Ishikawa (cell line): ENCODE data around the gene GADL1.

Source experiments
- CEBPB ChIP-seq: IDR thresholded peaks from 2 replicates; pipeline ENCODE4 v1.6.1; 2012
- CREB1 ChIP-seq: IDR thresholded peaks from 2 replicates; pipeline ENCODE4 v1.6.1; 2012; ENCODE audit warnings: low read depth
- EGR1 ChIP-seq: IDR thresholded peaks from 2 replicates; pipeline ENCODE4 v1.6.1; 2012
- EP300 ChIP-seq: IDR thresholded peaks from 2 replicates; pipeline ENCODE4 v1.6.1; 2012; ENCODE audit warnings: borderline replicate concordance
- FOXM1 ChIP-seq: IDR thresholded peaks from 2 replicates; pipeline ENCODE4 v1.6.1; 2012; ENCODE audit warnings: low read depth, borderline replicate concordance
- MAX ChIP-seq: IDR thresholded peaks from 2 replicates; pipeline ENCODE4 v1.6.1; 2012
- NFIC ChIP-seq: IDR thresholded peaks from 2 replicates; pipeline ENCODE4 v1.6.1; 2012
- RAD21 ChIP-seq: IDR thresholded peaks from 2 replicates; pipeline ENCODE4 v1.6.1; 2012; ENCODE audit warnings: low read depth
- REST ChIP-seq: IDR thresholded peaks from 2 replicates; pipeline ENCODE4 v1.6.1; 2012; ENCODE audit warnings: low read depth, mild to moderate bottlenecking
- TAF1 ChIP-seq: IDR thresholded peaks from 2 replicates; pipeline ENCODE4 v1.6.1; 2012; ENCODE audit warnings: low read depth, mild to moderate bottlenecking
- TCF12 ChIP-seq: IDR thresholded peaks from 2 replicates; pipeline ENCODE4 v1.6.1; 2012; ENCODE audit warnings: low read depth
- TEAD4 ChIP-seq: IDR thresholded peaks from 2 replicates; pipeline ENCODE4 v1.6.1; 2012
- USF1 ChIP-seq: IDR thresholded peaks from 2 replicates; pipeline ENCODE4 v1.6.1; 2012
- YY1 ChIP-seq: IDR thresholded peaks from 2 replicates; pipeline ENCODE4 v1.6.1; 2012; ENCODE audit warnings: low read depth
- ZBTB7A ChIP-seq: IDR thresholded peaks from 2 replicates; pipeline ENCODE4 v1.6.1; 2012; ENCODE audit warnings: low read depth

GADL1 gene

GRCh38 chr3:30872879-30873278 lies 21.6 kb downstream of the GADL1 start:
- TF ChIP-seq TCF12 (no peak), CREB1 (no peak), REST (no peak), EP300 (no peak), MAX (no peak), CEBPB (no peak)

GRCh38 chr3:30871720-30872119 lies 22.7 kb downstream of the GADL1 start:
- TF ChIP-seq EGR1 (no peak), TEAD4 (no peak), EP300 (no peak), FOXM1 (no peak), TCF12 (no peak), REST (no peak), CREB1 (no peak), RAD21 (no peak), TAF1 (no peak)

GRCh38 chr3:30864836-30865235 lies 29.6 kb downstream of the GADL1 start:
- TF ChIP-seq EGR1 (no peak), TEAD4 (no peak), CREB1 (no peak)

- TF ChIP-seq CEBPB: no peak
- TF ChIP-seq RAD21: no peak
- no peak for TF ChIP-seq YY1
- no peak for TF ChIP-seq MAX
- no peak for TF ChIP-seq REST
- TF ChIP-seq TEAD4: no peak
- TF ChIP-seq CREB1: no peak
- no peak for TF ChIP-seq NFIC
- TF ChIP-seq EP300: no peak
- TF ChIP-seq ZBTB7A: no peak
- TF ChIP-seq USF1: no peak
- TF ChIP-seq TCF12: no peak
- no peak for TF ChIP-seq FOXM1
- no peak for TF ChIP-seq EGR1
- no peak for TF ChIP-seq TAF1
Measured at GRCh38 chr3:30864132-30864531, 30.3 kb downstream of the GADL1 start.

GRCh38 chr3:30862004-30862403 lies 32.5 kb downstream of the GADL1 start:
- no peak for TF ChIP-seq CREB1
- no peak for TF ChIP-seq ZBTB7A
- no peak for TF ChIP-seq YY1
- no peak for TF ChIP-seq REST
- TF ChIP-seq TAF1: no peak
- no peak for TF ChIP-seq EGR1
- no peak for TF ChIP-seq NFIC
- no peak for TF ChIP-seq USF1
- no peak for TF ChIP-seq RAD21
- TF ChIP-seq TCF12: no peak
- no peak for TF ChIP-seq CEBPB
- no peak for TF ChIP-seq MAX
- no peak for TF ChIP-seq TEAD4
- TF ChIP-seq FOXM1: no peak
- TF ChIP-seq EP300: no peak
